Measurements from ENCODE around the gene POGLUT2. TPM values are rescaled to one million over a fixed set of nuclear protein-coding genes. Genes with fewer than 3 reads are reported as not detected.

The POGLUT2 gene
- total RNA-seq, 4 donors from 2014 or later: 3.1 to 4.1 (median 3.4) TPM

- TF ChIP-seq CTCF (IDR thresholded peaks at IDR 0.05; ENCODE audit: low read depth): no peak
Observed at GRCh38 chr13:102805680-102806079, 6.9 kb upstream of the POGLUT2 start.

GRCh38 chr13:102800145-102801041 is 1.6 kb upstream of the POGLUT2 start:
- no peak for TF ChIP-seq CTCF (IDR thresholded peaks at IDR 0.05; ENCODE audit: low read depth)

- TF ChIP-seq CTCF (IDR thresholded peaks at IDR 0.05; ENCODE audit: low read depth): no peak
Observed at GRCh38 chr13:102799426-102800144, 809 bp upstream of the POGLUT2 start.

- TF ChIP-seq CTCF (IDR thresholded peaks at IDR 0.05; ENCODE audit: low read depth): no peak
Observed at GRCh38 chr13:102793611-102794355, 5.0 kb downstream of the POGLUT2 start.

- no peak for TF ChIP-seq CTCF (IDR thresholded peaks at IDR 0.05; ENCODE audit: low read depth)
Observed at GRCh38 chr13:102792396-102792795, 6.4 kb downstream of the POGLUT2 start.

GRCh38 chr13:102788683-102789082 is 10.1 kb downstream of the POGLUT2 start:
- no peak for TF ChIP-seq CTCF (IDR thresholded peaks at IDR 0.05; ENCODE audit: low read depth)

- TF ChIP-seq CTCF (IDR thresholded peaks at IDR 0.05; ENCODE audit: low read depth): no peak
Observed at GRCh38 chr13:102784483-102784882, 14.3 kb downstream of the POGLUT2 start.

Data from subcutaneous adipose tissue (tissue), 4 donors.